ENCODE results near the gene SLC16A5. TPM values are rescaled to one million over a fixed set of nuclear protein-coding genes. Genes with fewer than 3 reads are reported as not detected.

SLC16A5 gene
- total RNA-seq, 4 donors from 2014 or later, result 41.1 to 101 (median 62.6) TPM

- H3K4me3 ChIP-seq (ENCODE audit: low read depth, poor library complexity, severe bottlenecking), result no peak overlapping the region
- intact Hi-C loops (cut with DNase I; ENCODE audit: low total_unique reads), result no loop called here
- DNase-seq (ENCODE audit: low spot score in 2 of 2), result no peak
- no peak for TF ChIP-seq POLR2A (IDR thresholded peaks at IDR 0.05)
- TF ChIP-seq CTCF (IDR thresholded peaks at IDR 0.05), result no peak
- 40 to 53% methylated on average over 17 of the region's 17 CpGs for WGBS, 2 donors
Observed at GRCh38 chr17:75078284-75079022, 9.3 kb upstream of the SLC16A5 start.

GRCh38 chr17:75079023-75079373 is 8.8 kb upstream of the SLC16A5 start:
- intact Hi-C loops (cut with DNase I; ENCODE audit: low total_unique reads), result no loop called here
- TF ChIP-seq CTCF (IDR thresholded peaks at IDR 0.05), result no peak
- TF ChIP-seq POLR2A (IDR thresholded peaks at IDR 0.05), result no peak
- WGBS, 2 donors, result 46 to 56% methylated on average over 7 to 8 of the region's 8 CpGs
- no peak for DNase-seq (ENCODE audit: low spot score in 2 of 2)
- H3K4me3 ChIP-seq (ENCODE audit: low read depth, poor library complexity, severe bottlenecking), result no peak overlapping the region

GRCh38 chr17:75081611-75082540 is 5.9 kb upstream of the SLC16A5 start:
- intact Hi-C loops (cut with DNase I; ENCODE audit: low total_unique reads), result no loop called here
- TF ChIP-seq CTCF (IDR thresholded peaks at IDR 0.05) (no peak), POLR2A (IDR thresholded peaks at IDR 0.05) (no peak)
- no peak overlapping the region for H3K4me3 ChIP-seq (ENCODE audit: low read depth, poor library complexity, severe bottlenecking)
- no peak for DNase-seq (ENCODE audit: low spot score in 2 of 2)
- WGBS, 2 donors, result 83 to 86% methylated on average over 13 of the region's 13 CpGs

GRCh38 chr17:75082683-75083082 is 5.1 kb upstream of the SLC16A5 start:
- intact Hi-C loops (cut with DNase I; ENCODE audit: low total_unique reads), result no loop called here
- DNase-seq (ENCODE audit: low spot score in 2 of 2), result no peak
- no peak overlapping the region for H3K4me3 ChIP-seq (ENCODE audit: low read depth, poor library complexity, severe bottlenecking)
- WGBS, 2 donors, result 81 to 88% methylated on average over 6 of the region's 6 CpGs
- TF ChIP-seq CTCF (IDR thresholded peaks at IDR 0.05) (no peak), POLR2A (IDR thresholded peaks at IDR 0.05) (no peak)

GRCh38 chr17:75084039-75084660 is 3.6 kb upstream of the SLC16A5 start:
- TF ChIP-seq POLR2A (IDR thresholded peaks at IDR 0.05) (no peak), CTCF (IDR thresholded peaks at IDR 0.05) (no peak)
- no peak for DNase-seq (ENCODE audit: low spot score in 2 of 2)
- WGBS, 2 donors, result 59 to 70% methylated on average over 11 to 14 of the region's 14 CpGs
- intact Hi-C loops (cut with DNase I; ENCODE audit: low total_unique reads), result no loop called here
- H3K4me3 ChIP-seq (ENCODE audit: low read depth, poor library complexity, severe bottlenecking), result no peak overlapping the region
